Keratinocyte (primary cell): ENCODE results near the gene EML1. TPM values are rescaled to one million over a fixed set of nuclear protein-coding genes. Genes with fewer than 3 reads are reported as not detected.

Experiments used
- DNase-seq: peaks from one replicate; pipeline ENCODE4 v3.0.0-alpha.2; 2011; ENCODE audit warnings: low read depth, missing footprints, low spot score
- FAIRE-seq: peaks from 2 replicates; lab custom pipeline; 2011; peaks lifted over from hg19 to GRCh38; lab: Jason Lieb, UNC
- H2AFZ ChIP-seq: 2 replicates; pipeline ENCODE4 v1.6.0; 2012; ENCODE audit warnings: low read length, control low read depth, inconsistent platforms; ENCODE audit not compliant: control insufficient read depth
- H3K27ac ChIP-seq: 2 replicates; pipeline ENCODE4 v1.5.1; 2011; ENCODE audit warnings: low read length; ENCODE audit not compliant: control insufficient read depth, insufficient read depth
- H3K27me3 ChIP-seq: 3 replicates; pipeline ENCODE4 v1.6.0; 2011; ENCODE audit warnings: low read length; ENCODE audit not compliant: control insufficient read depth, insufficient read depth; ENCODE audit errors: extremely low read depth
- H3K36me3 ChIP-seq, 2 experiments: 2 replicates in 1 of 2; 3 replicates in 1 of 2; pipeline ENCODE4 v1.5.1; 2011; ENCODE audit warnings: low read length in 2 of 2, mild to moderate bottlenecking in 1 of 2; ENCODE audit not compliant: control insufficient read depth in 2 of 2, insufficient read depth in 2 of 2; ENCODE audit errors: extremely low read depth in 1 of 2
- H3K4me1 ChIP-seq: 3 replicates; pipeline ENCODE4 v1.5.1; 2011; ENCODE audit warnings: low read length; ENCODE audit not compliant: control insufficient read depth, insufficient read depth; ENCODE audit errors: extremely low read depth
- H3K4me2 ChIP-seq: 3 replicates; pipeline ENCODE4 v1.6.0; 2011; ENCODE audit warnings: low read depth, low read length; ENCODE audit not compliant: control insufficient read depth, insufficient read depth; ENCODE audit errors: extremely low read depth
- H3K4me3 ChIP-seq, 3 experiments: fragments of 200-600 bp in 1 of 3; sonication (generic) in 1 of 3; 2 replicates in 2 of 3; 3 replicates in 1 of 3; pipeline ENCODE4 v1.5.1; 2011 to 2016; ENCODE audit warnings: low read length in 3 of 3, mild to moderate bottlenecking in 3 of 3, control low read depth in 2 of 3, inconsistent platforms in 1 of 3, low read depth in 1 of 3, mixed read lengths in 1 of 3, mixed run types in 1 of 3, moderate library complexity in 1 of 3; ENCODE audit not compliant: control insufficient read depth in 2 of 3, insufficient read depth in 2 of 3; ENCODE audit errors: extremely low read depth in 1 of 3
- H3K79me2 ChIP-seq: 2 replicates; pipeline ENCODE4 v1.6.0; 2012; ENCODE audit warnings: low read length; ENCODE audit not compliant: control insufficient read depth, insufficient read depth
- H3K9ac ChIP-seq: 3 replicates; pipeline ENCODE4 v1.6.0; 2011; ENCODE audit warnings: low read length; ENCODE audit not compliant: control insufficient read depth, insufficient read depth; ENCODE audit errors: extremely low read depth
- H3K9me1 ChIP-seq: 3 replicates; pipeline ENCODE4 v1.6.0; 2011; ENCODE audit warnings: low read length; ENCODE audit not compliant: control insufficient read depth, insufficient read depth; ENCODE audit errors: extremely low read depth
- H3K9me3 ChIP-seq: 2 replicates; pipeline ENCODE4 v1.5.1; 2012; ENCODE audit warnings: low read depth, low read length; ENCODE audit not compliant: control insufficient read depth
- H4K20me1 ChIP-seq: 3 replicates; pipeline ENCODE4 v1.6.0; 2011; ENCODE audit warnings: low read length; ENCODE audit not compliant: control insufficient read depth, insufficient read depth; ENCODE audit errors: extremely low read depth
- EZH2 ChIP-seq: IDR thresholded peaks from one replicate; pipeline ENCODE4 v1.6.1; 2012; ENCODE audit warnings: inconsistent platforms, mild to moderate bottlenecking, low read length, moderate library complexity
- dilution Hi-C: fragments of 300-500 bp; cut with MboI; formaldehyde crosslinking; loops from one replicate; pipeline ENCODE4 v1.7.0; 2020; ENCODE audit warnings: low sequenced_read_pairs; ENCODE audit not compliant: extremely low pct_ligation_motif_present
- polyA plus RNA-seq, 5 experiments: library from polyadenylated mRNA; depleted of rRNA in 3 of 5; stranded (reverse) in 3 of 5; stranded (forward) in 1 of 5; unstranded in 1 of 5; fragments of >200 nt; gene quantifications; 1 replicate in 1 of 5; 2 replicates in 3 of 5; 3 replicates in 1 of 5; pipeline versions ENCODE4 v1.2.1 to v1.2.3, GENCODE V29; 2011 to 2012; ENCODE audit warnings: missing spikeins in 2 of 5, low read depth in 1 of 5, low replicate concordance in 1 of 5
- TF ChIP-seq, protein P1 (sequence below), 3 experiments: IDR thresholded peaks in 1 of 3; conservative IDR thresholded peaks in 1 of 3; optimal IDR thresholded peaks in 1 of 3; 2 replicates in 2 of 3; 3 replicates in 1 of 3; pipeline versions ENCODE3 to v1.5.1; 2011; ENCODE audit warnings: low read length in 3 of 3, mild to moderate bottlenecking in 3 of 3, moderate library complexity in 2 of 3, control low read depth in 1 of 3, inconsistent platforms in 1 of 3; ENCODE audit not compliant: insufficient read depth in 2 of 3; ENCODE audit errors: extremely low read depth in 1 of 3

The EML1 gene
- polyA plus RNA-seq, 1 donor (not counting 4 experiments of a cell fraction or from before 2014, with no cell fraction given), result 0.84 TPM

DNA sequence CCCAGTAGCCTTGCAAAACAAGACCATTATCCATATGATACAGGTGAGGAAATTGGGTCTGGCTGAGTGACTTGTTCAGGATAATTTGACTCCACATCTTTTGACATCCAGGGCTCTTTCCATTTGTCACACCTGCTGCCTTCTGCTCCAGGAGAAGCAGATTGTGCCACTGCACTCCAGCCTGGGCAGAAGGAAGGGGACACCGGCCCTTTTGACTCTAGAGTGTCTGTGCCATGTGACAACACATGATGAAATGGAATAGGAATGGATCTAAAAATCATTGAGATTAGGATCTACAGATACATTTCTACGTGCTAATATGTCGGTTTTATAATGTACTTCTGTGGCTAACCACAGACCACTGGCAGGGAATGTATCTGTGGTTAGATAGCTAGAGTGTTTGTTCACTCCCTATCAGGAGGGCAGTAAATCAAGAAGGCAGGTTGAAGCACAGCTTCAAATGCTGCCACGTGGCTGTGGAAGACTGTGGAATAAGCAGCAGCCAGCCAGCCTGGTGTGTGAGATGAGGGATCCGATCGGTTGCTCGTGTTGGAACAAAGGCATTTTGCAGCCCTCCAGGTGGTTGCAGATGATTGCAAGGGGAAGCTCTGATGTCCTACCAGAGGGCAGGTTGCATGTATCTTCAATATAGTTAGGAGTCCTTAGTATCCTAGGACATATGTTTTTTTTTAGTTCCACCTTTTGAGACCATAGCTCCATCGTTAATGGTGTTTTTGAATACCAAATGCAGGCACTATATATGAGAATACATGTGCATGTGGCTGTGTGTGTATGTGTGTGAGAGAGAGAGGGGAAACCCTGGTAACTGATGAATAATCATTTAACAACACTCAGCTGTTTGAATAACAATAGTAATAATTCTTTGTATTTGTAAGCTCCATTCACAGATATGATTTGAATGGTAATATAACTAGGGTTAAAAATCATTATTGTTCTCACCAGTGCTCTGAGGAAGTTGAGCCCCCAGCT is 28.6 kb downstream of the EML1 start:
- H3K9me3 ChIP-seq, result no peaks in the 10 kb centered on the region
- peaks cover 6% of the 10 kb centered on the region for H4K20me1 ChIP-seq
- no peaks in the 10 kb centered on the region for H3K36me3 ChIP-seq
- no peaks in the 10 kb centered on the region for H3K9me1 ChIP-seq
- H2AFZ ChIP-seq, result no peak overlapping the region
- no peak overlapping the region for H3K4me3 ChIP-seq
- H3K9ac ChIP-seq, result no peak overlapping the region
- H3K4me1 ChIP-seq, result no peaks in the 10 kb centered on the region
- TF ChIP-seq EZH2, result no peak
- TF ChIP-seq, protein P1, sequence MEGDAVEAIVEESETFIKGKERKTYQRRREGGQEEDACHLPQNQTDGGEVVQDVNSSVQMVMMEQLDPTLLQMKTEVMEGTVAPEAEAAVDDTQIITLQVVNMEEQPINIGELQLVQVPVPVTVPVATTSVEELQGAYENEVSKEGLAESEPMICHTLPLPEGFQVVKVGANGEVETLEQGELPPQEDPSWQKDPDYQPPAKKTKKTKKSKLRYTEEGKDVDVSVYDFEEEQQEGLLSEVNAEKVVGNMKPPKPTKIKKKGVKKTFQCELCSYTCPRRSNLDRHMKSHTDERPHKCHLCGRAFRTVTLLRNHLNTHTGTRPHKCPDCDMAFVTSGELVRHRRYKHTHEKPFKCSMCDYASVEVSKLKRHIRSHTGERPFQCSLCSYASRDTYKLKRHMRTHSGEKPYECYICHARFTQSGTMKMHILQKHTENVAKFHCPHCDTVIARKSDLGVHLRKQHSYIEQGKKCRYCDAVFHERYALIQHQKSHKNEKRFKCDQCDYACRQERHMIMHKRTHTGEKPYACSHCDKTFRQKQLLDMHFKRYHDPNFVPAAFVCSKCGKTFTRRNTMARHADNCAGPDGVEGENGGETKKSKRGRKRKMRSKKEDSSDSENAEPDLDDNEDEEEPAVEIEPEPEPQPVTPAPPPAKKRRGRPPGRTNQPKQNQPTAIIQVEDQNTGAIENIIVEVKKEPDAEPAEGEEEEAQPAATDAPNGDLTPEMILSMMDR (optimal IDR thresholded peaks at IDR 0.05 in 1 of 3, IDR thresholded peaks at IDR 0.05 in 1 of 3, conservative IDR thresholded peaks at IDR 0.05 in 1 of 3; ENCODE audit: extremely low read depth in 1 of 3, insufficient read depth in 2 of 3, low read length in 3 of 3), result no peak
- peak; percentile 90 for FAIRE-seq
- H3K27ac ChIP-seq, result no peak overlapping the region
- no peak overlapping the region for H3K4me2 ChIP-seq
- DNase-seq, result peak; percentile 26
- peaks cover 78% of the 10 kb centered on the region for H3K27me3 ChIP-seq
- no peaks in the 10 kb centered on the region for H3K79me2 ChIP-seq
- dilution Hi-C loops, result no loop called here

- no peaks in the 10 kb centered on the region for H3K9me3 ChIP-seq
- H3K4me2 ChIP-seq, result no peak overlapping the region
- dilution Hi-C loops, result no loop called here
- peaks cover 80% of the 10 kb centered on the region for H3K27me3 ChIP-seq
- H2AFZ ChIP-seq, result no peak overlapping the region
- H3K9me1 ChIP-seq, result no peaks in the 10 kb centered on the region
- H3K4me3 ChIP-seq, result no peak overlapping the region
- TF ChIP-seq, protein P1 (optimal IDR thresholded peaks at IDR 0.05 in 1 of 3, IDR thresholded peaks at IDR 0.05 in 1 of 3, conservative IDR thresholded peaks at IDR 0.05 in 1 of 3; ENCODE audit: extremely low read depth in 1 of 3, insufficient read depth in 2 of 3, low read length in 3 of 3), result no peak
- TF ChIP-seq EZH2, result no peak
- FAIRE-seq (no peak), DNase-seq (no peak)
- H4K20me1 ChIP-seq, result peaks cover 4% of the 10 kb centered on the region
- no peak overlapping the region for H3K27ac ChIP-seq
- H3K4me1 ChIP-seq, result no peaks in the 10 kb centered on the region
- H3K79me2 ChIP-seq, result no peaks in the 10 kb centered on the region
- H3K9ac ChIP-seq, result no peak overlapping the region
- H3K36me3 ChIP-seq, result no peaks in the 10 kb centered on the region
These were observed 29.7 kb downstream of the EML1 start for GRCh38 chr14:99822800-99823455.
